SK-N-DZ (cell line): ENCODE results near the gene ERFL.
A peak's percentile ranks its signal among the peaks of the same experiment; 100 is the strongest.

Experiments used
- DNase-seq: peaks from one replicate; pipeline ENCODE4 v3.0.0-alpha.2; 2015; ENCODE audit warnings: low spot score

ERFL gene

GRCh38 chr19:41898235-41898634 is 30.0 kb downstream of the ERFL start:
- DNase-seq, result no peak

GRCh38 chr19:41897820-41898219 is 30.4 kb downstream of the ERFL start:
- DNase-seq, result no peak

- no peak for DNase-seq
Observed at GRCh38 chr19:41897181-41897580, 31.1 kb downstream of the ERFL start.

- DNase-seq, result no peak
Observed at GRCh38 chr19:41896581-41896942, 31.7 kb downstream of the ERFL start.

GRCh38 chr19:41895745-41896580 is 32.3 kb downstream of the ERFL start:
- DNase-seq, result no peak

- no peak for DNase-seq
Observed at GRCh38 chr19:41894350-41894749, 33.9 kb downstream of the ERFL start.

GRCh38 chr19:41893899-41894298 is 34.4 kb downstream of the ERFL start:
- no peak for DNase-seq

- DNase-seq, result no peak
Observed at GRCh38 chr19:41892173-41892902, 35.9 kb downstream of the ERFL start.

GRCh38 chr19:41890936-41891335 is 37.3 kb downstream of the ERFL start:
- DNase-seq, result no peak

- no peak for DNase-seq
Observed at GRCh38 chr19:41889896-41890295, 38.4 kb downstream of the ERFL start.

- no peak for DNase-seq
Observed at GRCh38 chr19:41888926-41889325, 39.3 kb downstream of the ERFL start.

GRCh38 chr19:41887711-41888382 is 40.4 kb downstream of the ERFL start:
- DNase-seq, result no peak

- no peak for DNase-seq
Observed at GRCh38 chr19:41886761-41887710, 41.2 kb downstream of the ERFL start.

- DNase-seq, result peak; percentile 94
Observed at GRCh38 chr19:41883821-41884733, 44.2 kb downstream of the ERFL start.

- DNase-seq, result no peak
Observed at GRCh38 chr19:41883463-41883820, 44.8 kb downstream of the ERFL start.

GRCh38 chr19:41882568-41883462 is 45.4 kb downstream of the ERFL start, which contains the start of gene ARHGEF1:
TSS of gene ARHGEF1 (plus strand) at chr19:41883184. CDS start at chr19:41888083, 4,899 bp downstream.
- no peak for DNase-seq

- no peak for DNase-seq
Observed at GRCh38 chr19:41880329-41880708, 47.9 kb downstream of the ERFL start.

GRCh38 chr19:41879670-41880328 is 48.5 kb downstream of the ERFL start:
- no peak for DNase-seq

GRCh38 chr19:41879080-41879479 is 49.2 kb downstream of the ERFL start:
- no peak for DNase-seq
